GM18861 (cell line): ENCODE results near the gene HSPA6.
"Not testable (repeated sequence)": the region's sequence is repeated elsewhere in the genome, so short reads cannot be mapped to it uniquely, and the experiment has no call there.

Experiments
- ATAC-seq: cut with Tn5 transposase; IDR thresholded peaks from one replicate; pipeline ENCODE4 v1.9.1; 2021; ENCODE audit not compliant: unreplicated experiment

HSPA6 gene

GRCh38 chr1:161523817-161524741 lies at the start of gene HSPA6:
HSPA6 (plus strand) TSS chr1:161524540; CDS start chr1:161524659, 119 bp downstream.
- peak; percentile 47 for ATAC-seq

- not testable (repeated sequence) for ATAC-seq
Measured at GRCh38 chr1:161477711-161478110, 46.6 kb upstream of the HSPA6 start.

- ATAC-seq = no peak
Measured at GRCh38 chr1:161478985-161479384, 45.4 kb upstream of the HSPA6 start.

- ATAC-seq = no peak
Measured at GRCh38 chr1:161480381-161481035, 43.8 kb upstream of the HSPA6 start.

- no peak for ATAC-seq
Measured at GRCh38 chr1:161481624-161482392, 42.5 kb upstream of the HSPA6 start.

GRCh38 chr1:161482610-161483009 lies 41.7 kb upstream of the HSPA6 start:
- no peak for ATAC-seq

GRCh38 chr1:161483361-161483760 lies 41.0 kb upstream of the HSPA6 start:
- ATAC-seq = no peak

GRCh38 chr1:161484613-161485012 lies 39.7 kb upstream of the HSPA6 start:
- no peak for ATAC-seq

- ATAC-seq = no peak
Measured at GRCh38 chr1:161486806-161487741, 37.3 kb upstream of the HSPA6 start.

- no peak for ATAC-seq
Measured at GRCh38 chr1:161491472-161491871, 32.9 kb upstream of the HSPA6 start.

GRCh38 chr1:161492827-161493226 lies 31.5 kb upstream of the HSPA6 start:
- no peak for ATAC-seq

- ATAC-seq = no peak
Measured at GRCh38 chr1:161494091-161494735, 30.1 kb upstream of the HSPA6 start.

- no peak for ATAC-seq
Measured at GRCh38 chr1:161495490-161495889, 28.9 kb upstream of the HSPA6 start.

- no peak for ATAC-seq
Measured at GRCh38 chr1:161497961-161498360, 26.4 kb upstream of the HSPA6 start.

- no peak for ATAC-seq
Measured at GRCh38 chr1:161498646-161499045, 25.7 kb upstream of the HSPA6 start.

- no peak for ATAC-seq
Measured at GRCh38 chr1:161499099-161500039, 25.0 kb upstream of the HSPA6 start.

- no peak for ATAC-seq
Measured at GRCh38 chr1:161501234-161501633, 23.1 kb upstream of the HSPA6 start.

GRCh38 chr1:161502181-161502580 lies 22.2 kb upstream of the HSPA6 start:
- ATAC-seq = no peak
